Measurements from ENCODE around the gene EML6.

Gene EML6

DNA sequence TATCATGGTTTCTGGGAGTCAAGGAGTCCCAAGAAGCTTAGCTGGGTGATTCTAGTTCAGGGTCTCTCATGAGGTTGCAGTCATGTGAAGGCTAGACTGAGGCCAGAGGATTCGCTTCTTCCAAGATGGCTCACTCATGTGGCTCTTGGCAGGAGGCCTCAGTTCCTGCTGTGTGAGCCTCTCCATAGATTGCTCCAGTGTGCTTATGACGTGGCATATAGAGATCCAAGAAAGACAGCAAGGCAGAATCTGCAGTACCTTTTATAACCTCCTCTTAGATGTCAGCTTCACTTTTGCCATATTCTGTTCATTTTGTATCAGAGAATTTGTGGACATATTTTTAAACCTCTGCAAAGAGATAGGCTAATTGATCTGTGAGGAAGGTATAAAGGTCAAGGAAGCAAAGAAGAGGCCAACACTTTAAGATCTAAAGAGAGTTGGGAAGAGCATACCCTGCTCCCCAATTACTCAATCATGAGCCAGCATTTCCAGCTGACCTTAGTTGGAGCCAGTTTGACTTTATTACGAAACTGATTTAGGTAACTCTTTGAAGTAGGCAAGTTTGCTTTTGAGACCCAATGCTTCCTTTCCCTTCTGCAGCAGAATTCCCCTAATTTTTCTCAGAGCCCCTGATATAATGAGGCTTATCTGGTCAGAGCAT is 134.7 kb downstream of the EML6 start:
- Histone ChIP-seq H3K4me3 (ENCODE audit: low read length) (no peak overlapping the region), H3K9me3 (ENCODE audit: low read length) (peaks cover 2% of the 10 kb centered on the region), H2AFZ (ENCODE audit: low read depth, low read length) (no peak overlapping the region), H3K36me3 (ENCODE audit: insufficient read depth, low read length) (no peaks in the 10 kb centered on the region), H3K4me1 (ENCODE audit: insufficient read depth, low read length) (no peaks in the 10 kb centered on the region), H3K27me3 (ENCODE audit: insufficient read depth, low read length) (no peaks in the 10 kb centered on the region)

DNA sequence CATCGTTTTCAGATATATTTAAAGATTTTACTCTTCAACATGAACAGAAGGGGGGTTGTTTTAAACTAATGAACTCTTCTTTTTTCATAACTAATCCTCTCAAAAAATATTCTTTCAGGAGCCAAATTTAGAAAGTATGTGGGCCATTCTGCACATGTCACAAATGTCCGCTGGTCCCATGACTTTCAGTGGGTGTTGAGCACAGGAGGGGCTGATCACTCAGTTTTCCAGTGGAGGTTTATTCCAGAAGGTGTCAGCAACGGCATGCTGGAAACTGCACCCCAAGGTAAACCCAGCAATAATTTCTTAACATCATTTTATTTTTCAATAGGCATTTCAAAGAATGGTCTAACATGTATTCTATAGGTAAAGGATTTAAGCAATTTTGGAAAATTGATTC is 136.0 kb downstream of the EML6 start:
- H3K4me3 ChIP-seq (ENCODE audit: low read length): no peak overlapping the region
- H3K9me3 ChIP-seq (ENCODE audit: low read length): peaks cover 2% of the 10 kb centered on the region
- no peaks in the 10 kb centered on the region for H3K4me1 ChIP-seq (ENCODE audit: insufficient read depth, low read length)
- H3K36me3 ChIP-seq (ENCODE audit: insufficient read depth, low read length): no peaks in the 10 kb centered on the region
- H2AFZ ChIP-seq (ENCODE audit: low read depth, low read length): no peak overlapping the region
- H3K27me3 ChIP-seq (ENCODE audit: insufficient read depth, low read length): no peaks in the 10 kb centered on the region

- Histone ChIP-seq H3K4me1 (ENCODE audit: insufficient read depth, low read length) (no peaks in the 10 kb centered on the region), H3K9me3 (ENCODE audit: low read length) (peaks cover 2% of the 10 kb centered on the region), H3K27me3 (ENCODE audit: insufficient read depth, low read length) (no peaks in the 10 kb centered on the region), H3K4me3 (ENCODE audit: low read length) (no peak overlapping the region), H2AFZ (ENCODE audit: low read depth, low read length) (no peak overlapping the region), H3K36me3 (ENCODE audit: insufficient read depth, low read length) (no peaks in the 10 kb centered on the region)
Measured at GRCh38 chr2:54859997-54860701, 136.7 kb downstream of the EML6 start.

DNA sequence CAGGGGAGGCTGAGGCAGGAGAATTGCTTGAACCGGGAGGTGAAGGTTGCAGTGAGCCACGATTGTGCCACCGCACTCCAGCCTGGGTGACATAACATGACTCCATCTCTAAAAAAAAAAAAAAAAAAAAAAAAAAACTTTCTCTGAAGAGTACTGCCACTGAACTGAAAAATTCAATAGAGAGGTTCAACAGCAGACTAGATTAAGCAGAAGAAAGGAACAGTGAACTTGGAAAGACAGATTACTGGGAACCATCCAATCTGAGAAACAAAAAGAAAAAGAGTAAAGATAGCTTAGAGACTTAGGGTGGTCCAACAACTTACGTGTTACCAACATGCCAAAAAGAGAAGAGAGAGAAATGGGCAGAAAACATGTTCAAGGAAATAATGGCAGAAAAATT is 138.8 kb downstream of the EML6 start:
- Histone ChIP-seq H2AFZ (ENCODE audit: low read depth, low read length) (no peak overlapping the region), H3K4me3 (ENCODE audit: low read length) (no peak overlapping the region), H3K27me3 (ENCODE audit: insufficient read depth, low read length) (no peaks in the 10 kb centered on the region), H3K36me3 (ENCODE audit: insufficient read depth, low read length) (no peaks in the 10 kb centered on the region), H3K9me3 (ENCODE audit: low read length) (no peaks in the 10 kb centered on the region), H3K4me1 (ENCODE audit: insufficient read depth, low read length) (no peaks in the 10 kb centered on the region)

GRCh38 chr2:54862742-54863141 is 139.3 kb downstream of the EML6 start:
- Histone ChIP-seq H3K9me3 (ENCODE audit: low read length) (no peaks in the 10 kb centered on the region), H3K27me3 (ENCODE audit: insufficient read depth, low read length) (no peaks in the 10 kb centered on the region), H2AFZ (ENCODE audit: low read depth, low read length) (no peak overlapping the region), H3K4me1 (ENCODE audit: insufficient read depth, low read length) (no peaks in the 10 kb centered on the region), H3K36me3 (ENCODE audit: insufficient read depth, low read length) (no peaks in the 10 kb centered on the region), H3K4me3 (ENCODE audit: low read length) (no peak overlapping the region)

GRCh38 chr2:54863660-54864059 is 140.2 kb downstream of the EML6 start:
- H3K36me3 ChIP-seq (ENCODE audit: insufficient read depth, low read length): no peaks in the 10 kb centered on the region
- no peak overlapping the region for H3K4me3 ChIP-seq (ENCODE audit: low read length)

GRCh38 chr2:54864096-54864495 is 140.6 kb downstream of the EML6 start:
- H2AFZ ChIP-seq (ENCODE audit: low read depth, low read length): no peak overlapping the region
- H3K27me3 ChIP-seq (ENCODE audit: insufficient read depth, low read length): no peaks in the 10 kb centered on the region
- no peak overlapping the region for H3K4me3 ChIP-seq (ENCODE audit: low read length)
- no peaks in the 10 kb centered on the region for H3K9me3 ChIP-seq (ENCODE audit: low read length)
- no peaks in the 10 kb centered on the region for H3K4me1 ChIP-seq (ENCODE audit: insufficient read depth, low read length)
- no peaks in the 10 kb centered on the region for H3K36me3 ChIP-seq (ENCODE audit: insufficient read depth, low read length)

More at GRCh38 chr2:54863660-54864059, 140.2 kb downstream of the EML6 start:
- Histone ChIP-seq H3K27me3 (ENCODE audit: insufficient read depth, low read length) (no peaks in the 10 kb centered on the region), H3K9me3 (ENCODE audit: low read length) (no peaks in the 10 kb centered on the region), H2AFZ (ENCODE audit: low read depth, low read length) (no peak overlapping the region), H3K4me1 (ENCODE audit: insufficient read depth, low read length) (no peaks in the 10 kb centered on the region)

GRCh38 chr2:54864727-54865126 is 141.3 kb downstream of the EML6 start:
- Histone ChIP-seq H3K9me3 (ENCODE audit: low read length) (no peaks in the 10 kb centered on the region), H3K27me3 (ENCODE audit: insufficient read depth, low read length) (no peaks in the 10 kb centered on the region), H3K36me3 (ENCODE audit: insufficient read depth, low read length) (no peaks in the 10 kb centered on the region), H2AFZ (ENCODE audit: low read depth, low read length) (no peak overlapping the region), H3K4me3 (ENCODE audit: low read length) (no peak overlapping the region), H3K4me1 (ENCODE audit: insufficient read depth, low read length) (no peaks in the 10 kb centered on the region)

DNA sequence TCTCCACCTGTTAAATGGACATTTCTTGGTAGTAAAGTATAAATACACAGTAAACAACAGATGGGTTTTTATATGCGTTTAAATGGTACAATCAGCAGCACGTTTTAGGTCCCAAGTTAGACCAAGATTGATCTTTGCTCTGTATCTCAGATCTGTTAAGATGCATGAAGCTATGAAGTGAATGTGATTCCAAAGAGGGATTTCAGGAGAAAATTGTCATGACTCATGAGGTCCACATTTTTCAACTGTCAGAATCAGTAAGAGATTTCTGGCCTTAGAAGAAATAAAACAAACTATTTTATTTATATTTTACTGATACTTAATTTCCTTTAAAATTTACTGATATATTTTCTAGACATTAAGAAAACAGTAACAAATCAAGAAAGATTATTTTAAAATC is 142.7 kb downstream of the EML6 start:
- Histone ChIP-seq H3K4me3 (ENCODE audit: low read length) (no peak overlapping the region), H3K27me3 (ENCODE audit: insufficient read depth, low read length) (no peaks in the 10 kb centered on the region), H3K4me1 (ENCODE audit: insufficient read depth, low read length) (no peaks in the 10 kb centered on the region), H3K36me3 (ENCODE audit: insufficient read depth, low read length) (no peaks in the 10 kb centered on the region), H3K9me3 (ENCODE audit: low read length) (no peaks in the 10 kb centered on the region), H2AFZ (ENCODE audit: low read depth, low read length) (no peak overlapping the region)

DNA sequence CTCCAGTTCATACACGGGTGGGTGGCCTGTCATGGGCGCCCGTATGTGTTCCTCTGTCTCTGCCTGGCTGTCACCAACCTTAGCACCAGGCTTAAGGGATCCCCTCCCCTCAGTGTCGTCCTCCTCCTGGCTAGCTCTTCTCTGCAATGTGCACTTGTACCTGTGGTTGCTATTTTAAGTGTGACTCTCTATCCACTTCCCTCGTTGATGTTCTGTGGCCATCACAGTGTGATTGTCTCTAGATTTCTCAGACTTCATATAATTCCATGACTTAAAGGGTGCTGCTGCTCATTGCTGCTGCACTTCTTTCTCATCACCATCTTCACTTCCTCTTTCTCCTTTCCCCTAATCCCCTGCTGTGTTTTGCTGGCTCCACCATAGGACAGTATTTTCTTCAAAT is 143.4 kb downstream of the EML6 start:
- Histone ChIP-seq H3K36me3 (ENCODE audit: insufficient read depth, low read length) (no peaks in the 10 kb centered on the region), H3K27me3 (ENCODE audit: insufficient read depth, low read length) (no peaks in the 10 kb centered on the region), H3K9me3 (ENCODE audit: low read length) (no peaks in the 10 kb centered on the region), H3K4me1 (ENCODE audit: insufficient read depth, low read length) (no peaks in the 10 kb centered on the region), H2AFZ (ENCODE audit: low read depth, low read length) (no peak overlapping the region), H3K4me3 (ENCODE audit: low read length) (no peak overlapping the region)

GRCh38 chr2:54867457-54867856 is 144.0 kb downstream of the EML6 start:
- H3K27me3 ChIP-seq (ENCODE audit: insufficient read depth, low read length): no peaks in the 10 kb centered on the region
- H3K36me3 ChIP-seq (ENCODE audit: insufficient read depth, low read length): no peaks in the 10 kb centered on the region
- no peak overlapping the region for H2AFZ ChIP-seq (ENCODE audit: low read depth, low read length)
- H3K9me3 ChIP-seq (ENCODE audit: low read length): no peaks in the 10 kb centered on the region
- H3K4me3 ChIP-seq (ENCODE audit: low read length): no peak overlapping the region
- H3K4me1 ChIP-seq (ENCODE audit: insufficient read depth, low read length): no peaks in the 10 kb centered on the region

- H3K9me3 ChIP-seq (ENCODE audit: low read length): no peaks in the 10 kb centered on the region
- peaks cover 4% of the 10 kb centered on the region for H3K4me1 ChIP-seq (ENCODE audit: insufficient read depth, low read length)
- no peak overlapping the region for H3K4me3 ChIP-seq (ENCODE audit: low read length)
- no peaks in the 10 kb centered on the region for H3K36me3 ChIP-seq (ENCODE audit: insufficient read depth, low read length)
- no peak overlapping the region for H2AFZ ChIP-seq (ENCODE audit: low read depth, low read length)
- H3K27me3 ChIP-seq (ENCODE audit: insufficient read depth, low read length): no peaks in the 10 kb centered on the region
Measured at GRCh38 chr2:54871457-54872107, 148.1 kb downstream of the EML6 start.

DNA sequence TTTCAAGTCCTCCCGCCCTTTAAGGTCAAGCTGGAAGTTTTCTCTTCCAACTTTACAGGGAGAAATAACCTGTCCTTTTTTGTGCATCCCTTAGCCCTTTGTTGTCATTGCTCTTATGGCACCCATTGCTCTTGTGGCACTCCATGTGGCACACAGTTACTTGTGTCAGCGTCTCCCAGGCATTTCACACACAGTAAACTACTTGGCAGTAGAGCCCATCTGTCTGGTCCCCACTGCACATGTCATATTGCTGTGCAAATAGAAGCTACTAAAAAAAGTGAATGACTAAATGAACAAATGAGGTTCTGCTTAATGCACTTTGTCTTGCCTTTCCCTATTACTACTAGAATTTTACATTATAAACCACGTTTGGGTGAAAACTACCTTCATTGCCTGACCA is 149.3 kb downstream of the EML6 start:
- Histone ChIP-seq H3K36me3 (ENCODE audit: insufficient read depth, low read length) (no peaks in the 10 kb centered on the region), H2AFZ (ENCODE audit: low read depth, low read length) (no peak overlapping the region), H3K27me3 (ENCODE audit: insufficient read depth, low read length) (no peaks in the 10 kb centered on the region), H3K4me1 (ENCODE audit: insufficient read depth, low read length) (peaks cover 4% of the 10 kb centered on the region), H3K4me3 (ENCODE audit: low read length) (no peak overlapping the region), H3K9me3 (ENCODE audit: low read length) (no peaks in the 10 kb centered on the region)

Measured in neuron (in vitro differentiated cells).